Pancreas (tissue), 10 donors: Measurements from ENCODE around the gene DET1. TPM values are rescaled to one million over a fixed set of nuclear protein-coding genes. Genes with fewer than 3 reads are reported as not detected.
"Not testable (repeated sequence)": the region's sequence is repeated elsewhere in the genome, so short reads cannot be mapped to it uniquely, and the experiment has no call there.

ENCODE experiments used
- ATAC-seq, 4 donors: fragments of 200-7000 bp; cut with Tn5 transposase; one replicate each; pipeline versions ENCODE4 v1.8.0 to v1.9.1; 2020; ENCODE audit warnings: mild to moderate bottlenecking in 4 of 4, moderate library complexity in 4 of 4
- DNase-seq, 6 donors: peaks; one replicate each; pipeline ENCODE4 v3.0.0-alpha.2; 2020
- FAIRE-seq: peaks from 2 replicates; lab custom pipeline; 2012; peaks lifted over from hg19 to GRCh38; lab: Jason Lieb, UNC
- H3K27ac ChIP-seq, 4 donors: fragments of 200-600 bp; sonication (generic); 1 replicate in 3 of 4; 2 replicates in 1 of 4; pipeline versions ENCODE4 v1.5.0 to v1.8.0; 2020
- H3K27me3 ChIP-seq, 4 donors: fragments of 200-600 bp; one replicate each; pipeline ENCODE4 v1.8.0; 2021
- H3K36me3 ChIP-seq, 3 donors: fragments of 200-600 bp; sonication (generic) in 1 of 3; one replicate each; pipeline versions ENCODE4 v1.5.0 to v1.8.0; 2020 to 2021
- H3K4me1 ChIP-seq, 3 donors: fragments of 200-600 bp; one replicate each; pipeline ENCODE4 v1.8.0; 2021
- H3K4me3 ChIP-seq, 4 donors: fragments of 200-600 bp; sonication (generic) in 2 of 4; one replicate each; pipeline versions ENCODE4 v1.5.0 to v1.8.0; 2020 to 2021
- H3K9me3 ChIP-seq, 4 donors: fragments of 200-600 bp; one replicate each; pipeline ENCODE4 v1.8.0; 2021
- WGBS, 2 donors: extraction: QIAGEN DNeasy Blood & Tissue Kit; methylation state at CpG; one replicate each; pipeline ENCODE4 v1.1.7; 2013; 5-methylcytosine and 5-hydroxymethylcytosine counted together
- intact Hi-C, 3 donors: fragments of 100-400 bp; cut with DNase I; formaldehyde crosslinking; loops; one replicate each; pipeline versions ENCODE4 v1.11.1 to v1.14.2; 2022
- polyA plus RNA-seq, 2 donors: library from polyadenylated mRNA; stranded (reverse); fragments of 200-250 nt; gene quantifications; one replicate each; pipeline ENCODE4 v1.2.3, GENCODE V29; 2013
- total RNA-seq, 6 donors: library from RNA; stranded (reverse); fragmentation: NEBNext Ultra II Directional in 4 of 6; extraction: Animal tissue kit (Norgen Biotek cat#: 25700) in 4 of 6; gene quantifications; one replicate each; pipeline versions ENCODE4 v1.2.1 to v1.2.4, GENCODE V29; 2021 to 2023
- TF ChIP-seq, protein P1 (sequence below), 4 donors: fragments of 200-600 bp; sonication (generic) in 3 of 4; IDR thresholded peaks; one replicate each; pipeline versions ENCODE4 v1.5.0 to v1.8.0; 2021; ENCODE audit warnings: antibody characterized with exemption in 4 of 4
- donor health status: healthy with polysubstance abuse.
- donor health status: DM: no; HTN: no; CAD: no; lungs with moderate emphysema.
- donor health status: DM: no; HTN: no; CAD: no.
- donor health status: control.
- donor health status: control.
- donor health status: Bipolar disorder and iron deficiency.
- donor health status: DM: yes; HTN: yes; CAD: no.
- donor health status: DM: no; HTN: no; CAD: no.
- donor health status: DM: no; HTN: no; CAD: no.
- donor health status: DM: yes; HTN: yes; CAD: no.

Gene DET1
- total and polyA plus RNA-seq, 8 donors, result 2.2 to 4.2 (median 3.0) TPM

DNA sequence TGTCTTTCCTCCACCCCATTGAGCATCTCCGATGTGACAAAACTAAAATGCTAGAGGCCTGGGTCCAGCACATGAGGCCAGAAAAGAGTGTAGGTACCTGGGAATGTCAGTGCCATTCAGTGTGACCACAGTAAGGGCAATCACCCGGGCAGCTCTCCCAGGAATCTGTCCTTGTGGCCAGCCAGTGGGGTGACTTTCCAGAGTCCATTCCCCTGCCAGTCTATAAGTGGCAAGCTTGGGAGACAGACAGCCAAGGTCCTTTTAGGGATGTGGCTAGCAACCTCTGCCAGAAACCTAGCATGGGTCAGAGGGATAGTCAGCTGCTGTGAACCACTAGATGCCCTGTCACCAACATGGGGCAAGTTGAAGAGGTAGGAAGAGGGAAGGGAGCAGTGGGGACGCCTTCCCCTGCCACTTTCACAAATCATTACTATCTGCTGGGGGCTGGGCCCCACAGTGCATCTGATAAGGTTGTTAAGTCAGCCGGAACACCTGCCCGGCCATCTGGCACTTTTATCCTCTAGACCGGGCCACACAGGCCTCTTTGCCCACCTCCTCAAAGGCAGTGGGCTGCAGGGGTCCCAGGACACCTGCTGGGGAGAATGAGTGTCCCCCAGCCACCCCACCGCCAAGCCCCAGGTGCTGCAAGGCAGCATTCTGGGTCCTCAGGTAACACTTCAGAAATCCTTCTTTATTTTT lies 24.8 kb upstream of the DET1 start:
- ATAC-seq (peak in 2 of 4 donors; percentile 60), FAIRE-seq (no peak), DNase-seq (no peak)
- no peaks in the 10 kb centered on the region for H3K9me3 ChIP-seq
- WGBS, 2 donors, result 33 to 34% methylated on average over 7 of the region's 7 CpGs
- no peaks in the 10 kb centered on the region for H3K36me3 ChIP-seq
- TF ChIP-seq, protein P1, sequence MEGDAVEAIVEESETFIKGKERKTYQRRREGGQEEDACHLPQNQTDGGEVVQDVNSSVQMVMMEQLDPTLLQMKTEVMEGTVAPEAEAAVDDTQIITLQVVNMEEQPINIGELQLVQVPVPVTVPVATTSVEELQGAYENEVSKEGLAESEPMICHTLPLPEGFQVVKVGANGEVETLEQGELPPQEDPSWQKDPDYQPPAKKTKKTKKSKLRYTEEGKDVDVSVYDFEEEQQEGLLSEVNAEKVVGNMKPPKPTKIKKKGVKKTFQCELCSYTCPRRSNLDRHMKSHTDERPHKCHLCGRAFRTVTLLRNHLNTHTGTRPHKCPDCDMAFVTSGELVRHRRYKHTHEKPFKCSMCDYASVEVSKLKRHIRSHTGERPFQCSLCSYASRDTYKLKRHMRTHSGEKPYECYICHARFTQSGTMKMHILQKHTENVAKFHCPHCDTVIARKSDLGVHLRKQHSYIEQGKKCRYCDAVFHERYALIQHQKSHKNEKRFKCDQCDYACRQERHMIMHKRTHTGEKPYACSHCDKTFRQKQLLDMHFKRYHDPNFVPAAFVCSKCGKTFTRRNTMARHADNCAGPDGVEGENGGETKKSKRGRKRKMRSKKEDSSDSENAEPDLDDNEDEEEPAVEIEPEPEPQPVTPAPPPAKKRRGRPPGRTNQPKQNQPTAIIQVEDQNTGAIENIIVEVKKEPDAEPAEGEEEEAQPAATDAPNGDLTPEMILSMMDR (IDR thresholded peaks at IDR 0.05), result no peak
- H3K4me1 ChIP-seq, result no peaks in the 10 kb centered on the region
- intact Hi-C loops, result no loop called here
- H3K27ac ChIP-seq, result no peak overlapping the region
- H3K4me3 ChIP-seq, result no peak overlapping the region
- no peaks in the 10 kb centered on the region for H3K27me3 ChIP-seq

DNA sequence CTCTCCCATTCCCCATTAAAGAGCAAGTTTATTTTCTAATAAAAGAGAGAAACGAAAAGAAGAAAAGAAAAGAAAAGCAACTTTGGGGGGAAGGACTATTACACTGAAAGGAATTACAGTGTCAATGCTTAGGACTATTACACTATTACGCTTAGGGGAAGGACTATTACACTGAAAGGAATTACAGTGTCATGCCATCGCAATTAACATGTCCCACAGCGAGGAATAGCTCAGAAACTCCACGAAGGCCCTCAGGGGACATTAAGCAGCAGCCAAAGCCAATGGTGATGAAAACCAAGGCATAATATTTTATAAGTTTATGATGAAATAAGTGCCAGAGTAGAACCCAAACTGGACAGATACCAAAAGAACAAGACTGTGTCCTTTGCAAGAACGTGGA lies 22.1 kb upstream of the DET1 start:
- no peak for DNase-seq
- no peak for ATAC-seq
- no peaks in the 10 kb centered on the region for H3K27me3 ChIP-seq
- no peaks in the 10 kb centered on the region for H3K36me3 ChIP-seq
- no peak for FAIRE-seq
- no peaks in the 10 kb centered on the region for H3K4me1 ChIP-seq
- TF ChIP-seq, protein P1 (IDR thresholded peaks at IDR 0.05), result no peak
- WGBS, 2 donors, result 65 to 71% methylated on average over 6 of the region's 6 CpGs
- no peaks in the 10 kb centered on the region for H3K9me3 ChIP-seq
- H3K27ac ChIP-seq, result no peak overlapping the region
- no peak overlapping the region for H3K4me3 ChIP-seq
- intact Hi-C loops, result no loop called here

DNA sequence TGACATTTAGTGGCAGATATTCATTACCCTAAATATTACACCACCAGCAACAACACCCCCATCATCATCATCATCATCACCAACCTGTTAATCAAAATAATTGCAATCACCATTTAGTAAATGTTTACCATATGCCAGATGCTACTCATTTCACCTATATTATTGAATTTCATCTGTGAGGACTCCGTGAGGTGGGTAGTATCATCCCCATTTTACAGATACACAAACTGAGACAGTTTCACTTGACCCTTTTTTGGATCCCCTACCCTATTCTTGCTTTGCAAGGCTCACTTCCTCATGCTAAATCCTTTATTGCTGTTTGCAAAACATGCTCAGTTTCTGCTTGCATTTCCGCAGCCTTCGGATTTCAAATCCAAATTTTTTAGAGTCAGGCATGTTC lies 18.3 kb upstream of the DET1 start:
- intact Hi-C loops, result no loop called here
- ATAC-seq (no peak), FAIRE-seq (no peak), DNase-seq (no peak)
- no peaks in the 10 kb centered on the region for H3K36me3 ChIP-seq
- H3K4me3 ChIP-seq, result no peak overlapping the region
- no peak overlapping the region for H3K27ac ChIP-seq
- no peaks in the 10 kb centered on the region for H3K4me1 ChIP-seq
- 87 to 91% methylated on average over 3 of the region's 3 CpGs for WGBS, 2 donors
- H3K9me3 ChIP-seq, result no peaks in the 10 kb centered on the region
- TF ChIP-seq, protein P1 (IDR thresholded peaks at IDR 0.05), result no peak
- H3K27me3 ChIP-seq, result no peaks in the 10 kb centered on the region

DNA sequence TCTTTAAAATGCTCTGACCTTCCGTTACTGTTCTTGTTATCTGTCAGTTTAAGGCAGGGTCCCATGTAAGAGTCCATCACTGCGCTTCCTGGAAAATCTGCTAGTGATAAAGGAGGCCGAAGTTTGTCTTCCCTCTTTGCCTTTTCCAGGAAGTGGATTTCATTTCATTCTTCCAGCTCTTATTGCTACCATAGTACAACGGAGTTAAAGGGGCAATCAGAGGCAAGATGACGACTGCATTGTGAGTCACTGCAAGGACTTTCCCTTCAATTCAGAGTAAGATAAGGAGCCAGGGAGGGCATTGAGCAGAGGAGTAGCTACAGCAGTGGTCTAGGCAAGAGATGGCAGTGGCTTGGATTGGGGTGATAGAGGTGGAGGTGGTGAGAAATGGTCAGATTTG lies 17.2 kb upstream of the DET1 start:
- ATAC-seq (peak in 2 of 4 donors; percentile 44 to 46), DNase-seq (no peak), FAIRE-seq (no peak)
- H3K4me3 ChIP-seq, result no peak overlapping the region
- no peaks in the 10 kb centered on the region for H3K36me3 ChIP-seq
- H3K27me3 ChIP-seq, result no peaks in the 10 kb centered on the region
- no peak overlapping the region for H3K27ac ChIP-seq
- TF ChIP-seq, protein P1 (IDR thresholded peaks at IDR 0.05), result no peak
- intact Hi-C loops, result no loop called here
- H3K9me3 ChIP-seq, result no peaks in the 10 kb centered on the region
- H3K4me1 ChIP-seq, result no peaks in the 10 kb centered on the region
- 51 to 54% methylated on average over 5 of the region's 5 CpGs for WGBS, 2 donors

DNA sequence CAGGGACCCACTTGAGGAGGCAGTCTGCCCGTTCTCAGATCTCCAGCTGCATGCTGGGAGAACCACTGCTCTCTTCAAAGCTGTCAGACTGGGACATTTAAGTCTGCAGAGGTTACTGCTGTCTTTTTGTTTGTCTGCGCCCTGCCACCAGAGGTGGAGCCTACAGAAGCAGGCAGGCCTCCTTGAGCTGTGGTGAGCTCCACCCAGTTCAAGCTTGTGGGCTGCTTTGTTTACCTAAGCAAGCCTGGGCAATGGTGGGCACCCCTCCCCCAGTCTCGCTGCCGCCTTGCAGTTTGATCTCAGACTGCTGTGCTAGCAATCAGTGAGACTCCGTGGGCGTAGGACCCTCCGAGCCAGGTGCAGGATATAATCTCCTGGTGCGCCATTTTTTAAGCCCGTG lies 13.1 kb upstream of the DET1 start:
- ATAC-seq, H3K9me3 ChIP-seq, H3K27me3 ChIP-seq, H3K36me3 ChIP-seq, H3K4me1 ChIP-seq, H3K27ac ChIP-seq, H3K4me3 ChIP-seq, intact Hi-C loops, DNase-seq, FAIRE-seq: not testable (repeated sequence)
- WGBS, 2 donors, result 79 to 88% methylated on average over 8 to 9 of the region's 9 CpGs

DNA sequence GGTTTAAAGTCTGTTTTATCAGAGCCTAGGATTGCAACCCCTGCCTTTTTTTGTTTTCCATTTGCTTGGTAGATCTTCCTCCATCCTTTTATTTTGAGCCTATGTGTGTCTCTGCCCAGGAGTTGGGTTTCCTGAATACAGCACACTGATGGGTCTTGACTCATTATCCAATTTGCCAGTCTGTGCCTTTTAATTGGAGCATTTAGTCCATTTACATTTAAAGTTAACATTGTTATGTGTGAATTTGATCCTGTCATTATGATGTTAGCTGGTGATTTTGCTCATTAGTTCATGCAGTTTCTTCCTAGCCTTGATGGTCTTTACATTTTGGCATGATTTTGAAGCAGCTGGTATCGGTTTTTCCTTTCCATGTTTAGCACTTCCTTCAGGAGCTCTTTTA lies 11.5 kb upstream of the DET1 start:
- 76 to 80% methylated on average over 1 of the region's 1 CpG for WGBS, 2 donors
- H3K27me3 ChIP-seq, H3K36me3 ChIP-seq, H3K27ac ChIP-seq, H3K4me1 ChIP-seq, H3K9me3 ChIP-seq, intact Hi-C loops, ATAC-seq, FAIRE-seq, DNase-seq, H3K4me3 ChIP-seq: not testable (repeated sequence)

DNA sequence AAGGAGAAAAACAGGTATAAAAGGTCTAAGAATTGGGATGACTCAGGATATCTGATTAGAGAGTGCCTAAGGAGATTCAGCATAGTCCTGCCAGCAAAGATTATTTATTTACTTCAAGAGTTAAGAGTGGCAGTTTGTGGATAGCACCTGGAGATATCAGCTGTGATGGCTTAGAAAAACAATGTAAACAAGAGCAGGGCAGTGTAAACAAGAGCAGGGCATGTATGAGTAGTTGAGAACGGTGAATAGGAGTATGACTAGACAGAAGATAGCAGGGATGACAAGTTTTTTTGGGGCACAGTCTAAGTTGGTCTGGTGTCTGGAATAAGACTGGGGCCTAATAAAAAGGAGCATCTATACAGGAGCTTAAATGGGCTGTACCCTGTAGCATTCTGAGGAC lies 1.5 kb upstream of the DET1 start:
- H3K27ac ChIP-seq, ATAC-seq, DNase-seq, H3K4me3 ChIP-seq, FAIRE-seq, H3K4me1 ChIP-seq, H3K27me3 ChIP-seq, H3K9me3 ChIP-seq, H3K36me3 ChIP-seq, intact Hi-C loops: not testable (repeated sequence)
- WGBS, 2 donors, result 43 to 51% methylated on average over 1 of the region's 1 CpG

DNA sequence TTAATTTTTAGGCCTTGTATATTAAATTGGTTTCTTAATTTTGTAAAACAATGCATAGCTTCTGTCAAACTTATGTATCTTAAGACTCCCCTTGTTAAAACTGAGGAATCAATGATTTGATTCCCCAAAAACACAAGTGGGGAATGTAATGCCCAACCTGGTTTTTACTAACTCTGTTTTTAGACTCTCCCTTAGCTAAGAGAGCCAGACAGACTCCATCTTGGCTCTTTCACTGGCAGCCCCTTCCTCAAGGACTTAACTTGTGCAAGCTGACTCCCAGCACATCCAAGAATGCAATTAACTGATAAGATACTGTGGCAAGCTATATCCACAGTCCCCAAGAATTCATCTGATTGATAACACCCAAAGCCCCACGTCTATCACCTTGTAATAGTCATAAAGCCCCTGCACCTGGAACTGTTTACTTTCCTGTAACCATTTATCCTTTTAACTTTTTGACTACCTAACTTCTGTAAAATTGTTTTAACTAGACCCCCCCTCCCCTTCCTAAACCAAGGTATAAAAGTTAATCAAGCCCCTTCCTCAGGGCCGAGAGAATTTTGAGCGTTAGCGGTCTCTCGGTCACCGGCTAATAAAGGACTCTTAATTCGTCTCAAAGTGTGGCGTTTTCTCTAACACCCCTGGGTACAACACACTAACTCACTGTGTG lies 768 bp downstream of the DET1 start:
- H3K4me1 ChIP-seq, FAIRE-seq, H3K27me3 ChIP-seq, H3K36me3 ChIP-seq, intact Hi-C loops, ATAC-seq, DNase-seq, H3K9me3 ChIP-seq: not testable (repeated sequence)
- 3 to 4% methylated on average over 7 of the region's 8 CpGs for WGBS, 2 donors
- peak overlapping the region; percentile 33 to 87 (median 78) for H3K27ac ChIP-seq
- peak overlapping the region; percentile 41 to 71 (median 58) for H3K4me3 ChIP-seq
